NCI-H2081 treated with DMSO at 0.1 percent for 48 hours (cell line): ENCODE results near the gene PI16.
"Not testable (repeated sequence)": the region's sequence is repeated elsewhere in the genome, so short reads cannot be mapped to it uniquely, and the experiment has no call there.

Source experiments
- DNase-seq: peaks from one replicate; lab custom pipeline; 2025; lab: John Stamatoyannopoulos, UW

Gene PI16

DNA sequence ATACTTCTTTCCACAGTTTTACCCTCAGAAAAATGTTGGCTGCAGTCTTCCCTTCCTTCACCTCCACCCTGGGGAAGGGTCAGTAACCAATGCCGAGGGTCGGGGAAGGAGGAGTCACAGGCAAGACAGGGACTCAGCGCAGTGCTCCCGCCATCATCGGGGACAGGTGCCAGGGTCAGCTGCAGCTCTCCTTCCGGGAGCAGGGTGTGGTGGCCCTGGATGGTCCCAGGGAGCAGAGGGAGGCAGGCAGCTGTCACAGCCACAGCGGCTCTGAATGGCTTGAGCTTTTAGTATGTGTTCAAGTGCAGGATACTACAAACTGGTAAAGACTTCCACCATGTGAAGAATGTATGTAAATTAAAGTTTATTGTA lies 26.0 kb upstream of the PI16 start:
- no peak for DNase-seq

GRCh38 chr6:36929152-36929551 lies 25.4 kb upstream of the PI16 start:
- DNase-seq = no peak

- no peak for DNase-seq
Measured at GRCh38 chr6:36929607-36930006, 24.9 kb upstream of the PI16 start.

- no peak for DNase-seq
Measured at GRCh38 chr6:36930483-36930882, 24.1 kb upstream of the PI16 start.

GRCh38 chr6:36933102-36933501 lies 21.4 kb upstream of the PI16 start:
- DNase-seq = no peak

DNA sequence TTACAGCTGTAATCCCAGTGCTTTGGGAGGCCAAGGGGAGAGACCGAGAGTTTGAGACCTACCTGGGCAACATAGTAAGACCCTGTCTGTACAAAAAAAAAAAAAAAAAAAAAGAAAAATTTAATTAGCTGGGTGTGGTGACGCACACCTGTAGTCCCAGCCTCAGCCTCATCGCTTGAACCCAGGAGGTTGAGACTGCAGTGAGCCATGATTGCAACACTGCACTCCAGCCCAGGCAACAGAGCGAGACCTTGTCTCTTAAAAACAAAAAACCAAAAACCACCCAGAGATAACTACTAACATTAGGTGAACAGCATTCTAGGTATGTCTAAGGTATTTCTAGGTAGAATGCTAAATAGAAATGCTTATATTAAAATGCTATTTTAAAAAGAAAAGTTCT lies 21.0 kb upstream of the PI16 start:
- no peak for DNase-seq

DNA sequence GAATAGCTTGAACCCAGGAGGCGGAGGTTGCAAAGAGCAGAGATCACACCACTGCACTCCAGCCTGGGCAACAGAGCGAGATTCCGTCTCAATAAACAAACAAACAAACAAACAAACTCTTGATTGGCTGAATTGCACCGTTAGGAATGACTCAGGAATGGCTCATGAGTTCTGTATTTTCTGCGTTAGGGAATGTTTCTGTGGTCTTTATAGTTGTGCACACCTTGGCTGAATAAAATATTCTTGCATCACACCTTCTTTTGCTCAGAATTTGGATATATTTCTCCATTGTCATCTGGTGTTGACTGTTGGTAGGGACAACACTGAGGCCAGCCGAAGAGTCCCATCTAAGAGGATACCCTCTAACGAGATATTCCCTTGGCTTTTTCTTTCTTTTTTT lies 19.6 kb upstream of the PI16 start:
- no peak for DNase-seq

DNA sequence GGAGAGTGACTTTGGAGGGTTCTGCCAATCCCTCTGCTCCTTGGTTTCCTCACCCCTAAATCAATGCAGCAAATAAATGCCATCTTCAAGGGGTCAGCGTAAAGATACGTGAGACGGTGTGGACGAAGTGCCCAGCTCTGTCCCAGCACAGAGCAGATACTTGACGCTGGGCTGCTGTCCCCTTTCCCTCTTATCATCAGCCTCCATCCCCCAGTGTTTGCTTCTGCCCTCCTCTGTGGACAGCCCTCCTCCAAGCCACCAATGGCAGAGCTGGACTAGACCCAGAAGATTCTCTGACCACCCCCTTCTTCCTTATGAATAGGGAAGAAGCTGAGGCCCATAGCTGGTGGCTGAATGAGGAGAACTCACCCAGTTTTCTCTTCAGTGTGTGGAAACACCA lies 17.7 kb upstream of the PI16 start:
- no peak for DNase-seq

- DNase-seq = no peak
Measured at GRCh38 chr6:36937896-36938295, 16.6 kb upstream of the PI16 start.

DNA sequence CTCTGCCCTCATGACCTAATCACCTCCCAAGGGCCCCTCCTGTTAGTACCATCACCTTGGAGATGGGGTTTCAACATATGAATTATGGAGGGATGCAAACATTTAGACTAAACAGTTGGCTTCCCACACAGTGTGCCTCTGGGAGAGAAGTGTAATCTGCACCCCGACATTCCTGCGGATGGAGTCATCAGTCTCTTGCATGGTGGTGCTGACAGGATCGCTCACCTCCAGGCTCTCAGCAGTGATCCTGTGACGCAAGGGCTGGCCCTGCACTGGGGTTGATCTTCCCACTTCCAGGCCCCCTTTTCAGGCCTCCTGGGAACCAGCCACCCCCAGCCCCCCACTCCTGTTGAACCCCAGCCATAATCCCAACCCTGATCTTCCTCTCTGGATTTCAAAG lies 16.0 kb upstream of the PI16 start:
- DNase-seq = no peak

DNA sequence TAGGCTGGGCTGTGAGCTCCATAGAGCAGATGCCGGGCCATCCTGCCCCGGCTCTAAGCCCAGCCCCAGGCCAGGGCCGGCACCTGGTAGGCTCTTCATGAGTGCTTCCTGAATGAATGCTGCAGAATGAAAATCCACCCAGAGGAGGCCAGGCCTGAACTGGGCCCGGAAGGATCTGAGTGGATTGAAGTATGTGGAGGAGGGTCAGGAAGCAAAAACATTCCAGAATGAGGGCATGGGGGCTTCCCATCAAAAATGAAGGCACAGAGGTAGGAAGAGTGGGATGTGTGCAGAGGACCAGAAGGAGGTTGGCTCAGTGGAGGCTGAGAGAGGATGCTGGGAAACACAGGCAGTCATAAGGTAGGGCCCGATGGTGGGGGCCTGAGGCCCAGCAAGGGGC lies 15.5 kb upstream of the PI16 start:
- not testable (repeated sequence) for DNase-seq

DNA sequence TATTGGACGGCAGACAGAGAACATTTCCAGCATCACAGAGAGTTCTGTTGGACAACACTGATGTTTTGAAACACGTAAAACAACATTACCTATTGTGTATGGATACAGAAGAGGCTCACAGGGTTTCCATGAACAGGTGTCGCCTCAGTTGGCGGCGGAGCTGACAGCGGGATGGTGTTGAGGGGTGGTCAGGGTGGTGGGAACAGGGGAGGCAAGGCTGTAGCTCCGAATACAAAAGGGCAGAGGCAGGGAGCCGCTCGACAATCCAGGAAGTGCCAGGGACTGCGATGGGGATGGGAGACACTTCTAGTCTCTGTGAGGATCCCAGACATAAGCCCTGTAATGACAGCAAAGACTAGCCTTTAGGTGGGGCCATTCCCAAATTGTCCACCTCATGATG lies 14.5 kb upstream of the PI16 start:
- no peak for DNase-seq

- not testable (repeated sequence) for DNase-seq
Measured at GRCh38 chr6:36941561-36941960, 13.0 kb upstream of the PI16 start.

DNA sequence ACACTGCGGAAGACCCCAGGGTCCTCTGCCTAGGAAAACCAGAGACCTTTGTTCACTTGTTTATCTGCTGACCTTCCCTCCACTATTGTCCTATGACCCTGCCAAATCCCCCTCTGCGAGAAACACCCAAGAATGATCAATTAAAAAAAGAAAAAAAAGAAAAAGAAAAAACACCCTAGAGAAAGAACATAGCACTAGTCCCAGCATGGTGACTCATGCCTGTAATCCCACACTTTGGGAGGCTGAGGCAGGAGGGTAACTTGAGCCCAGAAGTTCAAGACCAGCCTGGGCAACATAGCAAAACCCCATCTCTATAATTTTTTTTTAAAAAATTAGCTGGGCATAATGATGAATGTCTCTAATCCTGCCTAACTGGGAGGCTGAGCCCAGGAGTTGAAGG lies 12.2 kb upstream of the PI16 start:
- DNase-seq = not testable (repeated sequence)

- DNase-seq = no peak
Measured at GRCh38 chr6:36944650-36945049, 9.9 kb upstream of the PI16 start.

DNA sequence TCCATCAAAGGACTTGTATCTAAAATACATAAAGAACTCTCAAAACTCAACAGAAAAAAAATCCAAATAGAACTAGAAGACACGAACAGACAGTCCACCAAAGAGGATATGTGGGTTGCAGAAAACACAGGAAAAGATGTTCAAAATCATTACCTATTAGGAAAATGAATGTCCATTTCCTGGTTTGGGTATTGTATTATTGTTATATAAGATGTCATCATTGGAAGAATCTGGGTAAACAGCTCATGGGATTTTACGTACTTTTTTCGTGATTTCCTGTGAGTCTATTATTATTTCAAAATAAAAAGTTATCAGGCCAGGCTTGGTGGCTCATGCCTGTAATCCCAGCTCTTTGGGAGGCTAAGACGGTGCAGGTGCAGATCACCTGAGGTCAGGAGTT lies 9.2 kb upstream of the PI16 start:
- DNase-seq = no peak

- no peak for DNase-seq
Measured at GRCh38 chr6:36946526-36946925, 8.0 kb upstream of the PI16 start.

- DNase-seq = no peak
Measured at GRCh38 chr6:36947570-36948351, 6.8 kb upstream of the PI16 start.

GRCh38 chr6:36949076-36949475 lies 5.5 kb upstream of the PI16 start:
- DNase-seq = not testable (repeated sequence)

GRCh38 chr6:36949636-36950035 lies 4.9 kb upstream of the PI16 start:
- DNase-seq = no peak

GRCh38 chr6:36953931-36954261 lies 642 bp upstream of the PI16 start:
- no peak for DNase-seq

DNA sequence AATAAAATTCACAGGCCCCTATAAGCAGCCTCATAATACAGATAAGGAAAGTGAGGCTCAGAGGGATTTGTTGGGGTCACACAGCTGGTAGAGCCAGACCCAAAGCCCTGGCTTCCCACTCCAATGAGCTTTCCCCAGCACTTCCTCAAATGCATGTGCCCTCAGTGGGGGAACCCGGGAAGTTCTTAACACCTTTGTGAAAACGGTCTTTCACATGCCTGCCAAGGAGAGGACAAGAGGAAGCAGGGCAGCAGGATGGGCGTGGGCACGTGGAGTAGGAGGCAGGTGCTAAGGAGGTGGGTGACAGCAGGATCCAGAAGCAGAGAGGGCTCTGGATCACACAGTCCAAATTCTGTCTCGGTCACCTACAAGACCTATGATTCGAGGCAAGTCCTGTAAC lies 598 bp downstream of the PI16 start:
- no peak for DNase-seq

- DNase-seq = no peak
Measured at GRCh38 chr6:36955671-36956445, 1.3 kb downstream of the PI16 start.

DNA sequence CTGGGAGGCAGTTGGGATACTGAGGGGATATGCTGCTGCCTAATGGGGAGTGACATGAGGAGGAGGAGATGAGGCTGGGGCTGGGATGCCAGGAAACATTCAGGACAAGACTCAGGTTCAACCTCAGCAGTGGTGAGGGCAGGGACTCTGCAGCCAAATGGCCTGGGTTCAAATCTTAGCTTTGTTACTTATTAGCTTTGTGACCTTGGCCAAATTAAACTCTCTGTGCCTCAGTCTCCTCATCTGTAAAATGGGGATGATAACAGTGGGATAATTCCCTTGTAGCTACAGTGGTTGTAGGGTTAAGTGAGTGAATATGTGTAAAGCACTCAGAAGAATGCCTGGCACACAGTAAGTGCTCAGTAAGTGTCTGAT lies 1.9 kb downstream of the PI16 start:
- DNase-seq = no peak
